Panc1 (cell line): ENCODE data around the gene ARHGEF28. TPM values are rescaled to one million over a fixed set of nuclear protein-coding genes. Genes with fewer than 3 reads are reported as not detected.

Experiments
- ATAC-seq: fragments of 200-7000 bp; cut with Tn5 transposase; 2 replicates; pipeline ENCODE4 v1.9.1; 2020; ENCODE audit warnings: mild to moderate bottlenecking, moderate library complexity
- BruUV-seq: library from RNA; stranded (reverse); fragments of 400-500 nt; replicated peaks from 2 replicates; lab custom pipeline; 2021; lab: Mats Ljungman, UMichigan
- CTCF ChIA-PET: fragments of 300-600 bp; sonication (Branson Sonifier 250); formaldehyde crosslinking; loops from one replicate; lab custom pipeline; 2022; ENCODE audit warnings: antibody characterized with exemption; lab: Charles Lee
- POLR2A ChIA-PET: fragments of 300-600 bp; sonication (Branson Sonifier 250); formaldehyde crosslinking; loops from one replicate; lab custom pipeline; 2022; ENCODE audit warnings: antibody characterized with exemption; lab: Charles Lee
- DNase-seq: peaks from one replicate; pipeline ENCODE4 v3.0.0-alpha.2; 2010; ENCODE audit warnings: low read depth, low spot score
- H3K27ac ChIP-seq: 2 replicates; pipeline ENCODE4 v1.5.1; 2011; ENCODE audit warnings: mild to moderate bottlenecking, low read length, inconsistent platforms
- H3K27me3 ChIP-seq: fragments of 200-500 bp; sonication (Bioruptor generic); 2 replicates; pipeline ENCODE4 v1.6.0; 2014; ENCODE audit warnings: low read length, inconsistent platforms; ENCODE audit not compliant: control insufficient read depth, insufficient read depth
- H3K36me3 ChIP-seq: fragments of 200-500 bp; sonication (Bioruptor generic); 2 replicates; pipeline ENCODE4 v1.5.1; 2014; ENCODE audit warnings: inconsistent platforms, mild to moderate bottlenecking, low read length, moderate library complexity; ENCODE audit not compliant: control insufficient read depth, insufficient read depth
- H3K4me1 ChIP-seq: 2 replicates; pipeline ENCODE4 v1.5.1; 2011; ENCODE audit warnings: inconsistent platforms, mild to moderate bottlenecking, low read length, moderate library complexity; ENCODE audit not compliant: control insufficient read depth, insufficient read depth
- H3K4me3 ChIP-seq, 2 experiments: 2 replicates each; pipeline ENCODE4 v1.5.1; 2011 to 2012; ENCODE audit warnings: low read depth in 2 of 2, low read length in 2 of 2, mild to moderate bottlenecking in 2 of 2, inconsistent platforms in 1 of 2, moderate library complexity in 1 of 2
- H3K9me3 ChIP-seq: fragments of 200-500 bp; sonication (Bioruptor generic); 2 replicates; pipeline ENCODE4 v1.5.1; 2014; ENCODE audit warnings: low read depth, mild to moderate bottlenecking, inconsistent platforms, low read length, moderate library complexity; ENCODE audit not compliant: control insufficient read depth, insufficient read depth
- CTCF ChIP-seq: fragments of 450-650 bp; IDR thresholded peaks from 2 replicates; pipeline ENCODE4 v1.5.1; 2017; ENCODE audit warnings: mild to moderate bottlenecking
- POLR2AphosphoS5 ChIP-seq: IDR thresholded peaks from 2 replicates; pipeline ENCODE4 v1.6.1; 2012; ENCODE audit warnings: mild to moderate bottlenecking, low read depth, low read length, moderate library complexity
- REST ChIP-seq, 2 experiments: IDR thresholded peaks; 2 replicates each; pipeline ENCODE4 v1.6.1; 2011 to 2012; ENCODE audit warnings: low read depth in 2 of 2, control low read depth in 1 of 2, low read length in 1 of 2, mild to moderate bottlenecking in 1 of 2, moderate library complexity in 1 of 2; ENCODE audit not compliant: insufficient read depth in 1 of 2
- SIN3A ChIP-seq: IDR thresholded peaks from 2 replicates; pipeline ENCODE4 v1.6.1; 2012; ENCODE audit warnings: low read depth, mild to moderate bottlenecking, low read length, moderate library complexity, borderline replicate concordance; ENCODE audit not compliant: insufficient read depth
- TCF7L2 ChIP-seq: IDR thresholded peaks from 2 replicates; pipeline ENCODE4 v1.6.1; 2011; ENCODE audit warnings: mild to moderate bottlenecking, low read depth, low read length, inconsistent platforms
- in situ Hi-C: cut with HindIII; loops from 2 replicates; pipeline ENCODE4 v1.10.0; 2016; ENCODE audit warnings: low sequenced_read_pairs, low pct_unique_long_range_greater_than_20kb
- intact Hi-C: fragments of 100-400 bp; cut with micrococcal nuclease; formaldehyde crosslinking; loops from one replicate; pipeline ENCODE4 v1.10.0; 2022; ENCODE audit not compliant: unreplicated experiment
- total RNA-seq: library from RNA; stranded (reverse); gene quantifications from one replicate; pipeline ENCODE4 v1.2.1, GENCODE V29; 2021; ENCODE audit not compliant: unreplicated experiment

The ARHGEF28 gene
- total RNA-seq, 1 experiment from 2014 or later: 34.8 TPM

- ATAC-seq (peak; percentile 57; the same call in 1 of the 2 replicates), DNase-seq (no peak)
- no TSS peak for BruUV-seq
- TF ChIP-seq REST (IDR thresholded peaks at IDR 0.05; ENCODE audit: insufficient read depth in 1 of 2, low read depth in 2 of 2, low read length in 1 of 2): no peak
- no peak for TF ChIP-seq SIN3A
- no peak for TF ChIP-seq POLR2AphosphoS5
- no peak for TF ChIP-seq TCF7L2
- no peak for TF ChIP-seq CTCF
- ChIA-PET CTCF (interaction anchor here (0.5 to 0.6 kb wide), 2 partner anchors 14 to 49 kb away, joined by 3 to 5 read pairs; no protein-coding TSS in a partner anchor), POLR2A (interaction anchor here (0.6 kb wide), 1 partner anchor 15 kb away, joined by 6 read pairs; no protein-coding TSS in a partner anchor)
- Histone ChIP-seq H3K27ac (peak overlapping the region; percentile 29; the same call in 1 of the 2 replicates), H3K9me3 (no peaks in the 10 kb centered on the region), H3K4me1 (peaks cover 32% of the 10 kb centered on the region), H3K27me3 (no peaks in the 10 kb centered on the region), H3K4me3 (no peak overlapping the region), H3K36me3 (no peaks in the 10 kb centered on the region)
- in situ Hi-C loops: no loop called here
- intact Hi-C loops: no loop called here
Measured at GRCh38 chr5:73678322-73678740, 52.3 kb downstream of the ARHGEF28 start.

- no TSS peak for BruUV-seq
- POLR2A ChIA-PET: interaction anchor here (0.6 kb wide), 1 partner anchor 16 kb away, joined by 6 read pairs; no protein-coding TSS in a partner anchor
- in situ Hi-C loops: no loop called here
Measured at GRCh38 chr5:73678807-73679206, 52.8 kb downstream of the ARHGEF28 start.

More at GRCh38 chr5:73678807-73679206, 52.8 kb downstream of the ARHGEF28 start:
- ATAC-seq (no peak), DNase-seq (no peak)
- Histone ChIP-seq H3K27me3 (no peaks in the 10 kb centered on the region), H3K4me3 (no peak overlapping the region), H3K4me1 (peaks cover 28% of the 10 kb centered on the region), H3K36me3 (no peaks in the 10 kb centered on the region), H3K9me3 (no peaks in the 10 kb centered on the region), H3K27ac (no peak overlapping the region)
- TF ChIP-seq SIN3A (no peak), REST (IDR thresholded peaks at IDR 0.05; ENCODE audit: insufficient read depth in 1 of 2, low read depth in 2 of 2, low read length in 1 of 2) (no peak), CTCF (no peak), POLR2AphosphoS5 (no peak), TCF7L2 (no peak)
- intact Hi-C loops: no loop called here
- CTCF ChIA-PET: no interaction called here
